CD4-positive, CD25-positive, alpha-beta regulatory T cell (primary cell): Measurements from ENCODE around the gene WNT10A. TPM values are rescaled to one million over a fixed set of nuclear protein-coding genes. Genes with fewer than 3 reads are reported as not detected.
"Not testable (repeated sequence)": the region's sequence is repeated elsewhere in the genome, so short reads cannot be mapped to it uniquely, and the experiment has no call there.

Experiments used
- ATAC-seq, 2 donors: fragments of 150-1000 bp; cut with Tn5 transposase; one replicate each; pipeline ENCODE4 v1.10.0; 2021; ENCODE audit warnings: low read depth in 2 of 2, moderate number of reproducible peaks in 2 of 2, moderate library complexity in 1 of 2
- DNase-seq, 3 donors: peaks; one replicate each; pipeline versions ENCODE4 v3.0.0 to v3.0.0-alpha.2; 2012 to 2022; ENCODE audit warnings: mixed read lengths in 1 of 3
- H3K27ac ChIP-seq: one replicate; pipeline ENCODE4 v1.7.0; 2013; ENCODE audit warnings: mild to moderate bottlenecking, low read length; ENCODE audit not compliant: insufficient read depth, poor library complexity, severe bottlenecking
- H3K27me3 ChIP-seq: one replicate; pipeline ENCODE4 v1.7.0; 2013; ENCODE audit warnings: low read length; ENCODE audit not compliant: control insufficient read depth, insufficient read depth
- H3K36me3 ChIP-seq: one replicate; pipeline ENCODE4 v1.7.0; 2013; ENCODE audit warnings: mild to moderate bottlenecking, low read length, moderate library complexity; ENCODE audit not compliant: control insufficient read depth, insufficient read depth
- H3K4me1 ChIP-seq: 2 replicates; pipeline ENCODE4 v1.7.0; 2013; ENCODE audit warnings: mild to moderate bottlenecking, low read length; ENCODE audit not compliant: insufficient read depth, control insufficient read depth, poor library complexity, severe bottlenecking
- H3K4me3 ChIP-seq: one replicate; pipeline ENCODE4 v1.7.0; 2013; ENCODE audit warnings: low read depth, mild to moderate bottlenecking, low read length, moderate library complexity
- H3K9me3 ChIP-seq, 2 experiments: 1 replicate in 1 of 2; 2 replicates in 1 of 2; pipeline ENCODE4 v1.7.0; 2013; ENCODE audit warnings: low read length in 2 of 2, mild to moderate bottlenecking in 1 of 2, moderate library complexity in 1 of 2; ENCODE audit not compliant: control insufficient read depth in 2 of 2
- H3K27ac Mint-ChIP-seq, 3 donors: one replicate each; pipeline ENCODE4 v1.8.0; 2020 to 2022; ENCODE audit warnings: mild to moderate bottlenecking in 3 of 3, mixed read lengths in 3 of 3, moderate library complexity in 2 of 3
- H3K27me3 Mint-ChIP-seq: one replicate; pipeline ENCODE4 v1.8.0; 2022; ENCODE audit warnings: mild to moderate bottlenecking, mixed read lengths
- H3K36me3 Mint-ChIP-seq: one replicate; pipeline ENCODE4 v1.8.0; 2020; ENCODE audit warnings: mixed read lengths
- H3K4me1 Mint-ChIP-seq, 4 donors: one replicate each; pipeline ENCODE4 v1.8.0; 2020 to 2022; ENCODE audit warnings: mixed read lengths in 4 of 4, mild to moderate bottlenecking in 1 of 4
- H3K4me3 Mint-ChIP-seq, 4 donors: one replicate each; pipeline ENCODE4 v1.8.0; 2020 to 2022; ENCODE audit warnings: mild to moderate bottlenecking in 4 of 4, mixed read lengths in 4 of 4, moderate library complexity in 3 of 4
- H3K9me3 Mint-ChIP-seq, 7 donors: one replicate each; pipeline ENCODE4 v1.8.0; 2020 to 2022; ENCODE audit warnings: mixed read lengths in 7 of 7, mild to moderate bottlenecking in 3 of 7, moderate library complexity in 2 of 7
- polyA plus RNA-seq, 4 donors: library from polyadenylated mRNA; unstranded; fragments of 300-500 nt; fragmentation: Illumina TruSeq; gene quantifications; one replicate each; pipeline ENCODE4 v1.2.3, GENCODE V29; 2021
- total RNA-seq: library from RNA; stranded (reverse); gene quantifications from one replicate; pipeline ENCODE4 v1.2.3, GENCODE V29; 2022

Gene WNT10A
- total and polyA plus RNA-seq, 5 donors from 2014 or later: 6.3 to 11.0 (median 9.9) TPM

GRCh38 chr2:218920504-218920903 is 39.9 kb downstream of the WNT10A start:
- no peak overlapping the region for H3K4me3 Mint-ChIP-seq
- peaks cover 0 to 6% (median 0%) of the 10 kb centered on the region in 7 donors for H3K9me3 Mint-ChIP-seq
- Histone ChIP-seq H3K4me1 (no peaks in the 10 kb centered on the region), H3K27me3 (no peaks in the 10 kb centered on the region), H3K27ac (no peak overlapping the region), H3K4me3 (no peak overlapping the region), H3K36me3 (no peaks in the 10 kb centered on the region), H3K9me3 (peaks cover 0 to 3% of the 10 kb centered on the region in 2 experiments)
- peaks cover 5% of the 10 kb centered on the region for H3K36me3 Mint-ChIP-seq
- DNase-seq: no peak
- no peak overlapping the region for H3K27ac Mint-ChIP-seq
- no peak for ATAC-seq
- H3K4me1 Mint-ChIP-seq: no peaks in the 10 kb centered on the region
- no peaks in the 10 kb centered on the region for H3K27me3 Mint-ChIP-seq

GRCh38 chr2:218924757-218925156 is 44.1 kb downstream of the WNT10A start:
- peaks cover 14% of the 10 kb centered on the region for H3K27me3 Mint-ChIP-seq

GRCh38 chr2:218925434-218925833 is 44.8 kb downstream of the WNT10A start:
- Histone ChIP-seq H3K27me3 (no peaks in the 10 kb centered on the region), H3K27ac (no peak overlapping the region), H3K9me3 (peaks cover 0 to 3% of the 10 kb centered on the region in 2 experiments), H3K4me1 (no peaks in the 10 kb centered on the region), H3K4me3 (no peak overlapping the region), H3K36me3 (no peaks in the 10 kb centered on the region)
- Mint-ChIP-seq H3K27ac (no peak overlapping the region), H3K4me1 (no peaks in the 10 kb centered on the region), H3K9me3 (peaks cover 0 to 6% (median 0%) of the 10 kb centered on the region in 7 donors), H3K36me3 (peaks cover 5% of the 10 kb centered on the region), H3K27me3 (peaks cover 15% of the 10 kb centered on the region), H3K4me3 (no peak overlapping the region)
- DNase-seq (no peak), ATAC-seq (no peak)

More at GRCh38 chr2:218924757-218925156, 44.1 kb downstream of the WNT10A start:
- no peaks in the 10 kb centered on the region for H3K36me3 ChIP-seq
- no peaks in the 10 kb centered on the region for H3K4me1 ChIP-seq
- Mint-ChIP-seq H3K27ac (no peak overlapping the region), H3K36me3 (peaks cover 5% of the 10 kb centered on the region), H3K4me3 (no peak overlapping the region), H3K4me1 (no peaks in the 10 kb centered on the region), H3K9me3 (peaks cover 0 to 6% (median 0%) of the 10 kb centered on the region in 7 donors)
- ATAC-seq (no peak), DNase-seq (no peak)
- H3K9me3 ChIP-seq: peaks cover 0 to 3% of the 10 kb centered on the region in 2 experiments
- no peaks in the 10 kb centered on the region for H3K27me3 ChIP-seq
- no peak overlapping the region for H3K4me3 ChIP-seq
- no peak overlapping the region for H3K27ac ChIP-seq

GRCh38 chr2:218927422-218927821 is 46.8 kb downstream of the WNT10A start:
- Mint-ChIP-seq H3K27me3 (peaks cover 15% of the 10 kb centered on the region), H3K4me1 (no peaks in the 10 kb centered on the region), H3K36me3 (peaks cover under 1% of the 10 kb centered on the region), H3K9me3 (peaks cover 0 to 2% (median 0%) of the 10 kb centered on the region in 7 donors), H3K27ac (no peak overlapping the region), H3K4me3 (no peak overlapping the region)
- peaks cover 0 to 3% of the 10 kb centered on the region in 2 experiments for H3K9me3 ChIP-seq
- ATAC-seq (no peak), DNase-seq (no peak)
- no peaks in the 10 kb centered on the region for H3K4me1 ChIP-seq
- H3K36me3 ChIP-seq: no peaks in the 10 kb centered on the region
- no peak overlapping the region for H3K27ac ChIP-seq
- H3K4me3 ChIP-seq: no peak overlapping the region
- H3K27me3 ChIP-seq: no peaks in the 10 kb centered on the region

GRCh38 chr2:218927876-218928275 is 47.2 kb downstream of the WNT10A start:
- Histone ChIP-seq H3K36me3 (no peaks in the 10 kb centered on the region), H3K4me3 (no peak overlapping the region), H3K4me1 (no peaks in the 10 kb centered on the region), H3K27me3 (no peaks in the 10 kb centered on the region), H3K9me3 (peaks cover 0 to 3% of the 10 kb centered on the region in 2 experiments), H3K27ac (no peak overlapping the region)
- Mint-ChIP-seq H3K4me1 (no peaks in the 10 kb centered on the region), H3K36me3 (no peaks in the 10 kb centered on the region), H3K27ac (no peak overlapping the region), H3K27me3 (peaks cover 15% of the 10 kb centered on the region), H3K4me3 (no peak overlapping the region), H3K9me3 (peaks cover 0 to 2% (median 0%) of the 10 kb centered on the region in 7 donors)
- ATAC-seq (no peak), DNase-seq (no peak)

DNA sequence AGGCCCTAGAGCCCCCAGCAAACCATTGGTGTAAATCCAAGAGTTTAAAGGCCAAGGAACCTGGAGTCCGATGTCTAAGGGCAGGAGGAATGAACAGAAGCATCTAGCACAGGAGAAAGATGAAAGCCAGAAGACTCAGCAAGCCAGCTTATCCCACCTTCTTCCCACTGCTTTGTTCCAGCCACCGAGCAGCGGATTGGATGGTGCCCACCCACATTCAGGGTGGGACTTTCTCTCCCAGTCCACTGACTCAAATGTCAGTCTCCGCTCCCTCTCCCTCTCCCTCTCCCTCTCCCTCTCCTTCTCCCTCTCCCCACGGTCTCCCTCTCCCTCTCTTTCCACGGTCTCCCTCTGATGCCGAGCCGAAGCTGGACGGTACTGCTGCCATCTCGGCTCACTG is 49.8 kb downstream of the WNT10A start:
- H3K4me1 Mint-ChIP-seq, H3K4me3 ChIP-seq, H3K27ac Mint-ChIP-seq, H3K9me3 ChIP-seq, H3K36me3 ChIP-seq, ATAC-seq, H3K36me3 Mint-ChIP-seq, DNase-seq, H3K27ac ChIP-seq, H3K4me1 ChIP-seq, H3K9me3 Mint-ChIP-seq, H3K27me3 ChIP-seq, H3K4me3 Mint-ChIP-seq: not testable (repeated sequence)
- H3K27me3 Mint-ChIP-seq: peaks cover 20% of the 10 kb centered on the region

DNA sequence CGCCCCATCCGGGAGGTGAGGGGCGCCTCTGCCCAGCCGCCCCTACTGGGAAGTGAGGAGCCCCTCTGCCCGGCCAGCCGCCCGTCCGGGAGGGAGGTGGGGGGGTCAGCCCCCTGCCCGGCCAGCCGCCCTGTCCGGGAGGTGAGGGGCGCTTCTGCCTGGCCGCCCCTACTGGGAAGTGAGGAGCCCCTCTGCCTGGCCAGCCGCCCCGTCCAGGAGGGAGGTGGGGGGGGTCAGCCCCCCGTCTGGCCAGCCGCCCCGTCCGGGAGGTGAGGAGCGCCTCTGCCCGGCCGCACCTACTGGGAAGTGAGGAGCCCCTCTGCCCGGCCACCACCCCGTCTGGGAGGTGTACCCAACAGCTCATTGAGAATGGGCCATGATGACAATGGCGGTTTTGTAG is 51.1 kb downstream of the WNT10A start:
- ATAC-seq, H3K4me1 Mint-ChIP-seq, H3K36me3 Mint-ChIP-seq, H3K9me3 Mint-ChIP-seq, H3K4me3 Mint-ChIP-seq, H3K27ac Mint-ChIP-seq, H3K9me3 ChIP-seq, H3K36me3 ChIP-seq, H3K27me3 ChIP-seq, H3K27ac ChIP-seq, DNase-seq, H3K4me1 ChIP-seq, H3K4me3 ChIP-seq: not testable (repeated sequence)
- peaks cover 33% of the 10 kb centered on the region for H3K27me3 Mint-ChIP-seq
